ENCODE results near the gene PSMD6. TPM values are rescaled to one million over a fixed set of nuclear protein-coding genes. Genes with fewer than 3 reads are reported as not detected.

PSMD6 gene
- total RNA-seq, 1 experiment from 2014 or later = 78.7 TPM

- no peaks in the 10 kb centered on the region for H3K9me3 ChIP-seq (ENCODE audit: control insufficient read depth in 1 of 2, insufficient read depth in 1 of 2, low read depth in 1 of 2, low read length in 2 of 2)
- intact Hi-C loops (cut with micrococcal nuclease) = no loop called here
- no peaks in the 10 kb centered on the region for H3K4me1 ChIP-seq (ENCODE audit: control insufficient read depth in 1 of 2, insufficient read depth in 2 of 2, low read length in 2 of 2)
- H3K27ac ChIP-seq (ENCODE audit: low read depth, low read length) = no peak overlapping the region
- H3K9me2 ChIP-seq (ENCODE audit: insufficient read depth) = no peaks in the 10 kb centered on the region
- no peaks in the 10 kb centered on the region for H3K27me3 ChIP-seq (ENCODE audit: insufficient read depth, low read length)
- DNase-seq (ENCODE audit: low read depth, low spot score) (no peak), ATAC-seq (no peak)
- no peak overlapping the region for H2AFZ ChIP-seq (ENCODE audit: low read depth, low read length, poor library complexity, severe bottlenecking)
- no TSS peak for BruUV-seq (replicated peaks)
- ChIA-PET POLR2A (no interaction called here), CTCF (interaction anchor here (1.1 kb wide), 1 partner anchor 14 kb away, joined by 3 read pairs; no protein-coding TSS in a partner anchor), RAD21 (ENCODE audit: low non-redundant PET in 1 of 2, low total read pairs in 2 of 2, uncharacterized antibody in 2 of 2, unreplicated experiment in 2 of 2) (no interaction called here)
- peaks cover 70 to 79% of the 10 kb centered on the region in 2 experiments for H3K36me3 ChIP-seq (ENCODE audit: control insufficient read depth in 1 of 2, insufficient read depth in 2 of 2, low read length in 2 of 2)
- TF ChIP-seq POLR2A (IDR thresholded peaks at IDR 0.05; ENCODE audit: borderline replicate concordance, extremely low read depth, insufficient read depth, insufficient read length) (no peak), SP1 (IDR thresholded peaks at IDR 0.05; ENCODE audit: low read depth) (no peak), YY1 (IDR thresholded peaks at IDR 0.05; ENCODE audit: extremely low read depth, insufficient replicate concordance, low read depth, low read length) (no peak), MAX (IDR thresholded peaks at IDR 0.05) (no peak)
- TF ChIP-seq, protein P1, sequence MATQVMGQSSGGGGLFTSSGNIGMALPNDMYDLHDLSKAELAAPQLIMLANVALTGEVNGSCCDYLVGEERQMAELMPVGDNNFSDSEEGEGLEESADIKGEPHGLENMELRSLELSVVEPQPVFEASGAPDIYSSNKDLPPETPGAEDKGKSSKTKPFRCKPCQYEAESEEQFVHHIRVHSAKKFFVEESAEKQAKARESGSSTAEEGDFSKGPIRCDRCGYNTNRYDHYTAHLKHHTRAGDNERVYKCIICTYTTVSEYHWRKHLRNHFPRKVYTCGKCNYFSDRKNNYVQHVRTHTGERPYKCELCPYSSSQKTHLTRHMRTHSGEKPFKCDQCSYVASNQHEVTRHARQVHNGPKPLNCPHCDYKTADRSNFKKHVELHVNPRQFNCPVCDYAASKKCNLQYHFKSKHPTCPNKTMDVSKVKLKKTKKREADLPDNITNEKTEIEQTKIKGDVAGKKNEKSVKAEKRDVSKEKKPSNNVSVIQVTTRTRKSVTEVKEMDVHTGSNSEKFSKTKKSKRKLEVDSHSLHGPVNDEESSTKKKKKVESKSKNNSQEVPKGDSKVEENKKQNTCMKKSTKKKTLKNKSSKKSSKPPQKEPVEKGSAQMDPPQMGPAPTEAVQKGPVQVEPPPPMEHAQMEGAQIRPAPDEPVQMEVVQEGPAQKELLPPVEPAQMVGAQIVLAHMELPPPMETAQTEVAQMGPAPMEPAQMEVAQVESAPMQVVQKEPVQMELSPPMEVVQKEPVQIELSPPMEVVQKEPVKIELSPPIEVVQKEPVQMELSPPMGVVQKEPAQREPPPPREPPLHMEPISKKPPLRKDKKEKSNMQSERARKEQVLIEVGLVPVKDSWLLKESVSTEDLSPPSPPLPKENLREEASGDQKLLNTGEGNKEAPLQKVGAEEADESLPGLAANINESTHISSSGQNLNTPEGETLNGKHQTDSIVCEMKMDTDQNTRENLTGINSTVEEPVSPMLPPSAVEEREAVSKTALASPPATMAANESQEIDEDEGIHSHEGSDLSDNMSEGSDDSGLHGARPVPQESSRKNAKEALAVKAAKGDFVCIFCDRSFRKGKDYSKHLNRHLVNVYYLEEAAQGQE (IDR thresholded peaks at IDR 0.05; ENCODE audit: low read depth) = no peak
- H3K79me2 ChIP-seq (ENCODE audit: insufficient read depth, low read length) = peaks cover 46% of the 10 kb centered on the region
- peaks cover 14% of the 10 kb centered on the region; the same call in 1 of the 2 replicates for H4K20me1 ChIP-seq (ENCODE audit: insufficient read depth)
- H3K4me3 ChIP-seq (replicated peaks in 1 of 2; ENCODE audit: low read depth in 1 of 2, low read length in 2 of 2) = no peak overlapping the region
- no peak overlapping the region for H3K4me2 ChIP-seq (ENCODE audit: low read length)
- no peak overlapping the region for H3K9ac ChIP-seq (ENCODE audit: low read length)
These were observed 13.1 kb downstream of the PSMD6 start for GRCh38 chr3:64010199-64010598.

DNA sequence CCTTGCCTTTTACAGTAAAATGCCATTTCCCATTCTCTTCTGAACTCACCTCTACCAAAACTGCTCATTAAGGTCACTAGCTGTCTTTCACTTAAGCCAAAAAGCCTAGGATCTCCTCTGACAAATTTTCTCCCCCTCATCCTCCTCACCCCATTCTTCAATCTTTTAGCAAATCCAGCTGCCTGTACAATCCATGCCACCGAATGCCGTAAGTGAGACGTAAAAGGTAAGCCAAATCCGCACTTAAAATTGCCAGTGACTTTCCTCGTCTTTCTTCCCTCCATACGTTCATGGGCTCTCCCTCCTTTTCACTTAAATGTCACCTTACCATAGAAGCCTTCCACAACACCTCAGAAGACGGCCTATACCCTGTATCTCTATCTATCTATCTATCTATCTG is 13.8 kb downstream of the PSMD6 start:
- Histone ChIP-seq H3K9me2 (ENCODE audit: insufficient read depth) (no peaks in the 10 kb centered on the region), H2AFZ (ENCODE audit: low read depth, low read length, poor library complexity, severe bottlenecking) (no peak overlapping the region), H3K79me2 (ENCODE audit: insufficient read depth, low read length) (peaks cover 39% of the 10 kb centered on the region), H3K9ac (ENCODE audit: low read length) (no peak overlapping the region), H3K27me3 (ENCODE audit: insufficient read depth, low read length) (no peaks in the 10 kb centered on the region), H3K27ac (ENCODE audit: low read depth, low read length) (no peak overlapping the region), H3K4me3 (replicated peaks in 1 of 2; ENCODE audit: low read depth in 1 of 2, low read length in 2 of 2) (no peak overlapping the region), H3K4me2 (ENCODE audit: low read length) (no peak overlapping the region), H3K9me3 (ENCODE audit: control insufficient read depth in 1 of 2, insufficient read depth in 1 of 2, low read depth in 1 of 2, low read length in 2 of 2) (no peaks in the 10 kb centered on the region), H4K20me1 (ENCODE audit: insufficient read depth) (peaks cover 11% of the 10 kb centered on the region; the same call in 1 of the 2 replicates), H3K4me1 (ENCODE audit: control insufficient read depth in 1 of 2, insufficient read depth in 2 of 2, low read length in 2 of 2) (no peaks in the 10 kb centered on the region), H3K36me3 (ENCODE audit: control insufficient read depth in 1 of 2, insufficient read depth in 2 of 2, low read length in 2 of 2) (peaks cover 68 to 75% of the 10 kb centered on the region in 2 experiments)
- intact Hi-C loops (cut with micrococcal nuclease) = no loop called here
- no peak for ATAC-seq
- RAD21 ChIA-PET (ENCODE audit: low non-redundant PET in 1 of 2, low total read pairs in 2 of 2, uncharacterized antibody in 2 of 2, unreplicated experiment in 2 of 2) = no interaction called here
- no TSS peak for BruUV-seq (replicated peaks)
- CTCF ChIA-PET = no interaction called here
- POLR2A ChIA-PET = no interaction called here
- DNase-seq (ENCODE audit: low read depth, low spot score) = no peak
- TF ChIP-seq MAX (IDR thresholded peaks at IDR 0.05) = no peak
- TF ChIP-seq TCF7L2 (IDR thresholded peaks at IDR 0.05; ENCODE audit: borderline replicate concordance, extremely low read depth, insufficient read depth, insufficient read length) = no peak
- TF ChIP-seq RAD21 (IDR thresholded peaks at IDR 0.05; ENCODE audit: low read depth) = no peak
- no peak for TF ChIP-seq POLR2AphosphoS5 (IDR thresholded peaks at IDR 0.05; ENCODE audit: low read depth, low read length)
- no peak for TF ChIP-seq JUND (IDR thresholded peaks at IDR 0.05)
- TF ChIP-seq FOSL1 (IDR thresholded peaks at IDR 0.05; ENCODE audit: low read depth) = no peak
- TF ChIP-seq ZFX (IDR thresholded peaks at IDR 0.05) = no peak
- no peak for TF ChIP-seq ELF1 (IDR thresholded peaks at IDR 0.05; ENCODE audit: borderline replicate concordance, low read depth)
- TF ChIP-seq ZBTB33 (IDR thresholded peaks at IDR 0.05; ENCODE audit: extremely low read depth, insufficient replicate concordance, low read length) = no peak
- no peak for TF ChIP-seq EZH2 (IDR thresholded peaks at IDR 0.05)
- TF ChIP-seq SP1 (IDR thresholded peaks at IDR 0.05; ENCODE audit: low read depth) = no peak
- no peak for TF ChIP-seq SRF (IDR thresholded peaks at IDR 0.05; ENCODE audit: low read depth)
- no peak for TF ChIP-seq EGR1 (IDR thresholded peaks at IDR 0.05; ENCODE audit: low read depth)

Measured in HCT116 (cell line).